NCI-H345 (cell line): ENCODE results near the gene IFI16.
A peak's percentile ranks its signal among the peaks of the same experiment; 100 is the strongest.

Experiments used
- DNase-seq: peaks from one replicate; lab custom pipeline; 2025; lab: John Stamatoyannopoulos, UW

IFI16 gene

GRCh38 chr1:159066108-159066507 is 56.4 kb downstream of the IFI16 start:
- no peak for DNase-seq

- DNase-seq: no peak
These were observed 58.3 kb downstream of the IFI16 start for GRCh38 chr1:159067699-159068621.

GRCh38 chr1:159068886-159069285 is 59.2 kb downstream of the IFI16 start:
- DNase-seq: no peak

DNA sequence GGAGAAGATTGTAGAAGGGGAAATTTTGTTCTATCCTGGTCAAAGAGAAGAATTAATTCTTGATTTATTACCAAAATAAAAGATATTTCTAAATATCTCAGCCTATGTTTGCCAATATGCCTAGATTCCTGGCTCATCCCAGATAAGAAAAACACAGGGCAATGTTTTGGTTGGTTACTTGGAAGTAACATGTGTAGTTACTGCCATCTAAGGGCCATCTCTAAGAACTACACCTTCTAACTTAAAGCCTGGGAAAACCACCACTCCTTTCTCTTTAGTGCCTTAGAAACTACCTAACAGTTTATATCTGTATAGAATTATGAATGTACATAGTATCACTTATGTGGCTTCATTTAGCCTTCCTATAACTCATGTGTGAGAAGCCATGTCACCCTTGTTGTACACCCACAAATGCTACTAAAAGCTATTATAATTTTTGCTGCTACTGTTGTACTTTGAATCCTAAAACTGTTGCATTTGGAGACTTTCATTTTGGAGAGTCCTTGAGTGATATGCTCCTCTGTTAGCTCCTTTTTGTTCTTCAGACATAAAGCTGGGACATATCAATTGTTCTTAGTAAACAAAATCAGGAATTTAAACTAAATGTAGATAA is 62.4 kb downstream of the IFI16 start:
- DNase-seq: peak; percentile 36

GRCh38 chr1:159076438-159077119 is 66.9 kb downstream of the IFI16 start, which contains the start of gene AIM2:
TSS of gene AIM2 (minus strand) at chr1:159076766. CDS start at chr1:159073499, 3,267 bp downstream.
- DNase-seq: no peak

- DNase-seq: no peak
These were observed 67.6 kb downstream of the IFI16 start for GRCh38 chr1:159077120-159077961.

GRCh38 chr1:159079525-159079924 is 69.8 kb downstream of the IFI16 start:
- DNase-seq: no peak

DNA sequence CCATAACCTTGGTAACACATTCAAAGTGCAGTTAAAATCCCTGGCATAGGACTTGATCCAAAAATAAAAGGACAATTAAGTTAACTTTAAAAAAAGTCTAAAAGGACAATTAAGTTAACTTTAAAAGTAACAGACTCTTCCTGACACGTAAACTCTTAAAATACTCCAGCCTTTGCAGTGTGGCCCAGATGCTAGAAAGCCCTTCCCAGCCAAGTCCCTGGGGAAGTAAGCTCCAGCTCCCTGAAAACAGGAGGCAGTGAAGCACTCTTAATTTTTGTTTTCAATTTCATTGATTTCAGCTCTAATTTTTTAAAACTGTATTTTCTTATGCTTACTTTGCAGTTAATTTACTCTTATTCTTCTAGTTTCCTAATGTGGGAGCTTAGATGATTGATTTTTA is 71.9 kb downstream of the IFI16 start:
- DNase-seq: no peak

GRCh38 chr1:159083013-159083412 is 73.3 kb downstream of the IFI16 start:
- no peak for DNase-seq

GRCh38 chr1:159084152-159084551 is 74.4 kb downstream of the IFI16 start:
- no peak for DNase-seq

- no peak for DNase-seq
These were observed 75.2 kb downstream of the IFI16 start for GRCh38 chr1:159084867-159085266.

GRCh38 chr1:159088050-159088449 is 78.3 kb downstream of the IFI16 start:
- DNase-seq: no peak

GRCh38 chr1:159088546-159089183 is 79.0 kb downstream of the IFI16 start:
- DNase-seq: no peak

GRCh38 chr1:159089184-159089791 is 79.6 kb downstream of the IFI16 start:
- no peak for DNase-seq

DNA sequence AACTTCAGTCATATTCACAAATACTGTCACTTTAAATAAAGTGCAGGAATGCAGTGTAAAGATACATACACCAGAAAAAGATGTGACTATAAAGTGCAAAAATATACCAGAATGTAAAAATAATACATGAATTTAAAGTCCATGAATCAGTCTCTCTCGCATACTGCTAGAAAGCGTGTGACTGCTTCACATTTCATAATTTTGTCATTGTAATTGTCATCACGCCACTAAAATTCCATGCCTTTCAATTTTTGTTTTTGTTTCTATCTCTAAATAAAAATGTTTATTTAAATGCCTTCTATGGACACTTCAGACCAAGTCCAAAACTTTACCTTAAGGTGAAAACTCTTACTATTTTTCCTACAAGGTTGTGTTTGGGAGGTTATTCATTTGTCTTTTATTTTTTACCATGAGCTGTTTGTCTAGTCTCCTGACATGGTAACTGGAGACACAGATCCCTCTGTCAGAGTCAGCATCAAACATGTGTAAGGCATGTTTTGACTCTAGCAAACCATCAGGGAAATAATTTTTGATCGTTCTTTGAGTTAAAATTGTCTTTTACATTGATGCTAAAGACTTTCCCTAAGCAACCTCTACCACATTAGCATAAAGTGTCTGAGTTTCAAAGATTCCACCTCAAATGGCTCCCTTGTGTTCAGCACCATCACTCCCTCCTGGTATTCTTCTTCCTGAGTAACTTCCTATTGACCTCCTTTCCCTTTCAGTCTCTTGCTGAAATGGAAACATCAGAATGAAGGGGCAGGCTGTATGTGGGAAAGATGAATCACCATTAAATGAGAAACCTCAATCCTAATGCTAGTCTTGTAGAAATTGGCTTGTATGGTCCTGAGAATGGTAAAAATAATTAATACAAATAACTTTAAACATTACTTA is 80.8 kb downstream of the IFI16 start:
- no peak for DNase-seq

DNA sequence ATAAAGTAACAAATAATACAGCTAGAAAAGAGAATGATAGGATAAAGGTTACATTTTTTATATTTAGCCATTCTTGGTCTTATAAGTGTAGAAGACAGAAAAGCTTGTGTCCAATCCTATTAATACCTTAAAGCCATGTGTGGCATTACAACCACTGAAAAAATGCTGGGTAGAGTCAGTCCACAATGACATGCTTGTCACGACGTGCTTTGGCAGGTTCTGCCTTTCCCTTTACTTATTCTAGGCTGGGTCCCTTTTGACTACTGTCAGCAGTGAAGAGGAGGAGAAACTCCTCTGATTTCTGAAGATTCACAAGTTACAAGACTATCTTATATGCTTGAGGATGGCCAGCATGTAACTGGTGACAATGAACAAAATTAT is 81.5 kb downstream of the IFI16 start:
- DNase-seq: no peak

DNA sequence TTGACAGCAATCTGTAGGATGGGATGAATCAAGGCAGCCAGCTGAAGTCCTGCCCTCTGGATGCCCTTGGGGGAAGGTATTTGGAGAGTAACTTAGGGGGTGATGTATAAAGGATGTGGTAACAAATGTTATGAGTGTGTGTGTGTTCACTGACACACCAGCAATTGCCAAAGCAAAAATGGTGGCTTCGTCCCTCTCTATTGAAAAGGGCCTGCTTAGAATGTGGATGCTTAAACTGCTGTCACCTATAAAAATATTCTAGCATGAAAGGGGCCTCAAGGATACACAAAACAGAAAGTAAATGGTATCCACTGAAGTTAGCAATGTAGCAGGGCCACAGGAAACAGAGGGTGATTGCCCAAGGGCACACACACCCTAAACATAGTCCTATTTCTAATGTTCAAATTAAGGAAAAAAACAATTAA is 81.9 kb downstream of the IFI16 start:
- DNase-seq: no peak

GRCh38 chr1:159092036-159092760 is 82.5 kb downstream of the IFI16 start:
- DNase-seq: no peak

DNA sequence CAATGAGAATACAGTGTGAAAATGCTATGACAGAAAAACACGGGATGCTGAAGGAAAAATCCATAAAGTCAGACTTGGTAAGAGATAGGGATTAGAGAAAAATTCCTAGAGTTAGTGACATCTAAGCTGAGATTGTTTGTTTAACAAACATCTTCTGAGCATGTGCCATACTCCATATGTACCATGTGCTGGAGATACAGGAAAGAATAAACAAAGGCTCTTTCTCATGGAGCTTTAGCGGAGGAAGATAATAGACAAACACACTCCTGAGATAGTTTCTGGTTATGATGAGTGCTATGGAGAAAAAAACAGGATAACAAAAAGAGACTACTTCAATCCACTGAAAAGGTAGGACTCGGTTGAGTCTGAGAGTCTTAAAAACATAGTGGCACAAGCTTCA is 88.9 kb downstream of the IFI16 start:
- DNase-seq: no peak
